ENCODE measurements around the gene ANKRD33.
A peak's percentile ranks its signal among the peaks of the same experiment; 100 is the strongest.

The ANKRD33 gene, protein sequence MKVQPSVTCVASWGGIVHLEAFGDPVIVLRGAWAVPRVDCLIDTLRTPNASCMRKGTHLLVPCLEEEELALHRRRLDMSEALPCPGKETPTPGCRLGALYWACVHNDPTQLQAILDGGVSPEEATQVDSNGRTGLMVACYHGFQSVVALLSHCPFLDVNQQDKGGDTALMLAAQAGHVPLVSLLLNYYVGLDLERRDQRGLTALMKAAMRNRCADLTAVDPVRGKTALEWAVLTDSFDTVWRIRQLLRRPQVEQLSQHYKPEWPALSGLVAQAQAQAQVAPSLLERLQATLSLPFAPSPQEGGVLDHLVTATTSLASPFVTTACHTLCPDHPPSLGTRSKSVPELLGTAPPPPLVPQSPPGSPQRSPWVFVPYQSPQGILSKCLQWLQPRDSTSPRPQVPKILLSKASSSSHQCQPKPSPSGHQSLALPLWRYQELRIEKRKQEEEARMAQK

DNA sequence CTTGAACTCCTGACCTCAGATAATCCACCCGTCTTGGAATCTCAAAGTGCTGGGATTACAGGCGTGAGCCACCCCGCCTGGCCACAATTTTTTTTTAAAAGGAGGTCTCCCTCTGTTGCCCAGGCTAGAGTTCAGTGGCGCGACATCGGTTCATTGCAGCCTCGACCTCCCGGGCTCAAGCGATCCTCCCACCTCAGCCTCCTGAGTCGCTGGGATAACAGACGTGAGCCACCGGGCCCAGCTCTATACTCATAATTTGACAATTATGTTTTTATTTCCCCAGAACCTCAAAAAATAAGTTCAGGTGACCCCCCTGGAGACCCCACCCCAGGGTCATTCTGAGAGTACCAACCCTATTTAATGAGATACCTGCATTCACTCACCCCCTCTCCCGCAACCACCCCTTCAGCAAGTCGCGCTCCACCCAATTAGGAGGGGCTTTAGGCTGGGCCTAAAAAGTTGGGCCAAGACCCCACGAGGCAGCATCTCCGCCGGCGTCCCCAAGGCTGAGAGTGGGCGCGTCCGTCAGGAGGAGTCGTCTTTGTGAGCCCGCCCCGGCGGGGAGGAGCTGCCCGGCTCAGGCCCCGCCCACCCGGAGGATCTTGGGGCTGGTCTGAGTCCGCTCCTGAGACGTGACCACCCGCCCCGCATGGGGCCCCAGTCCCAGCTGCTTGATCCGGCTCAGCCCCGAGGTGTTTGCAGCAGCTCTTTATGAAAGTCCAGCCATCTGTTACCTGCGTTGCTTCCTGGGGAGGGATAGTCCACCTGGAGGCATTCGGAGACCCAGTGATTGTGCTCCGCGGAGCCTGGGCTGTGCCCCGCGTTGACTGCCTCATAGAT, at the start of gene ANKRD33:
ANKRD33 (plus strand) TSS at position 628 of the 840 bp plus-strand sequence; CDS start at position 712, 84 bp downstream.
- no peak for DNase-seq
- in situ Hi-C loops (cut with HindIII; ENCODE audit: low pct_ligation_motif_present, low pct_unique_long_range_greater_than_20kb, low sequenced_read_pairs) = no loop called here

GRCh38 chr12:51838762-51839161, 49.1 kb upstream of the ANKRD33 start:
- DNase-seq = no peak
- in situ Hi-C loops (cut with HindIII; ENCODE audit: low pct_ligation_motif_present, low pct_unique_long_range_greater_than_20kb, low sequenced_read_pairs) = no loop called here

DNA sequence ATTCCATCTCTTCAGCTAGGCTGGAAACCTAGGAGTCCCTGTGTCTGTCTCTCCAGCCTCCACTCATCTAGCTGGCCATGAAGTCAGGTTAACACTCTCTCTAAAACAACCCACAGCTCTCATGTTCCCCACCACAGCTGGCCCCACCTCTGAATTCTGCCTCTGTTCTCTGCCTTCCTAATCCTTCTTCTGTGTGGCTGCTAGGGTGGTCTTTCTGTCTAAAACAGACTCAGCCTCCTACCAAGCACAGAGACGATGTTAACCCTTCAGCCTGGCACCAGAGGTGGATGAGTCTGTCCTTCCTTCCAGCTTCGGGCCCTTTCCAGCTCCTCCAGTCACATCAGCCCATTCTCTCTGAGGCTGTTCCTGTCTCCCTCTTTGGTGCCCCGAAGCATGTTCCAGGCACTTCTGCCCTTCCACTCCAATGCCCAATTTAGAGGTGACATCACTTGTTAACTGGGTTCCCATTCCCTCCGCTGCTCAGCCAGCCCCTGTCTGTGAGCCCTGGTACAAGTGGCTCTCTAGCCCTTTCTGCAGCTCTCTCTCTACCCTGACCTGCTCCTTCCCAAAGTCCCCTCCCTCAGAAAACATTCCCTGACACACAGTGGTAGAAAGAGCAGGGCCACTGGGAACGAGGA, 48.5 kb upstream of the ANKRD33 start:
- in situ Hi-C loops (cut with HindIII; ENCODE audit: low pct_ligation_motif_present, low pct_unique_long_range_greater_than_20kb, low sequenced_read_pairs) = no loop called here
- no peak for DNase-seq

DNA sequence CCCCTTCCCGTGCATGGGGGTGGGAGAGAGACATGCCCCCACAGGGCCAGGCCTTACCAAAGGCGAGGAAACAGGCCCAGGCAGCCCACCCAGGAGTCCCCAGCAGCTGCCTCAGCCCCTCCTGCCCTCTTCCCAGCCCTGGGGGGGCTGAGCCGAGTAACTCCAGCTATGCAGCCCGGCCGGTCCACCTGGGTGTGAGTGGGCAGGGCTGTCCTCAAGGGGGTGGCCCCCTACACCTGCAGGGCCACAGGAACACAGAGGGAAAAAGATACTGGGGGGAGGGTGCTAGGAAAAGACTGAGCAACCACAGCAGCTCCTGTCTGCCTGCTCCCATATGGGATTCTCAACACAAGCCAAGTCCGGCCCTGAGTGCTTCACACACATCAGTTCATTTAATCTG, 46.9 kb upstream of the ANKRD33 start:
- DNase-seq = no peak
- in situ Hi-C loops (cut with HindIII; ENCODE audit: low pct_ligation_motif_present, low pct_unique_long_range_greater_than_20kb, low sequenced_read_pairs) = no loop called here

DNA sequence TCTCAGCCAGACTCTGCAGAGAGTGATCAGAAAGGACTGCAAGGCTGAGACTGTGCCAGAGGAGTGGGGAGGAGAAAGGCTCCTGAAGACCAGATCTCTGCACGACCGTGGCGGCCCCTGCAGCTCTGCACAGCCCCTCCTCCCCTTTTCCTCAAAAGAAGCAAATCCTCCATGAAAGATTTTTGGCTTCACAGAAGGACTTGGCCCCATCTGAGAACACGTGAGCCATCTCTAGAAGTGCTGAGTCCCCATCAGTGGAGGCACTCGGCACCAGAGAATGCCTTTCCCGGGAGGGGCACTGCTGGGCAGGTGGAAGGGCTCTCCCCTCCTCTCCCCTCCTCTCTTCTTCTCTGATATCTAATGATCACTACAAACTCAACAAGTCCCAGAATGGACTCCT, 46.2 kb upstream of the ANKRD33 start:
- in situ Hi-C loops (cut with HindIII; ENCODE audit: low pct_ligation_motif_present, low pct_unique_long_range_greater_than_20kb, low sequenced_read_pairs) = no loop called here
- no peak for DNase-seq

GRCh38 chr12:51844854-51845253, 43.0 kb upstream of the ANKRD33 start:
- no peak for DNase-seq
- in situ Hi-C loops (cut with HindIII; ENCODE audit: low pct_ligation_motif_present, low pct_unique_long_range_greater_than_20kb, low sequenced_read_pairs) = no loop called here

GRCh38 chr12:51845482-51845881, 42.4 kb upstream of the ANKRD33 start:
- in situ Hi-C loops (cut with HindIII; ENCODE audit: low pct_ligation_motif_present, low pct_unique_long_range_greater_than_20kb, low sequenced_read_pairs) = no loop called here

DNA sequence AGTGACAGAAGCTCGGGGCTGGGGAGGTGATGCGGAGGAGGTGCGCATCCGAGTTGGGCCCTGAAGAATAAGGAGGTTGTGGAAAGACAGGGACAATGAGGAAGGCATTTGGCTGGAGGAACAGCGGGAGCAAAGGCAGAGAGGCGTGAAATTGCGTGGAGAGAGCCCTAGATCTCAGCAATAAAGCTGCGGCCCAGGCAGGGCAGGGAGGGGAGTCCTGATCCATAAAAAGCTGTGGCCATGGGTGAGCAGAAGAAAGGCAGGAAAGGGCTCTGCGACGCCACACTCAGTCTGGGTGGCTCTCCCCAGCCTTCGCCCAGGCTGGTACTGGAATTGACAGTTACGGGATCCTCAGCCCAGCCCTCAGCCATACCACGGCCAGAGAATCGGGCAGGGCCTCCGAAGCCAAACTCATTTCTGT, 41.6 kb upstream of the ANKRD33 start:
- no peak for DNase-seq
- in situ Hi-C loops (cut with HindIII; ENCODE audit: low pct_ligation_motif_present, low pct_unique_long_range_greater_than_20kb, low sequenced_read_pairs) = no loop called here

More at GRCh38 chr12:51845482-51845881, 42.4 kb upstream of the ANKRD33 start:
- DNase-seq = no peak

GRCh38 chr12:51846911-51847642, 40.8 kb upstream of the ANKRD33 start:
- in situ Hi-C loops (cut with HindIII; ENCODE audit: low pct_ligation_motif_present, low pct_unique_long_range_greater_than_20kb, low sequenced_read_pairs) = no loop called here
- peak; percentile 54 for DNase-seq

GRCh38 chr12:51847643-51848325, 40.1 kb upstream of the ANKRD33 start:
- DNase-seq = peak; percentile 62
- in situ Hi-C loops (cut with HindIII; ENCODE audit: low pct_ligation_motif_present, low pct_unique_long_range_greater_than_20kb, low sequenced_read_pairs) = no loop called here

GRCh38 chr12:51848326-51848727, 39.6 kb upstream of the ANKRD33 start, which contains the start of gene FIGNL2:
Gene FIGNL2 (minus strand): TSS chr12:51848718. CDS start chr12:51822413, 26,305 bp downstream.
- in situ Hi-C loops (cut with HindIII; ENCODE audit: low pct_ligation_motif_present, low pct_unique_long_range_greater_than_20kb, low sequenced_read_pairs) = no loop called here
- DNase-seq = peak; percentile 32

- in situ Hi-C loops (cut with HindIII; ENCODE audit: low pct_ligation_motif_present, low pct_unique_long_range_greater_than_20kb, low sequenced_read_pairs) = no loop called here
- DNase-seq = peak; percentile 73
Observed at GRCh38 chr12:51848841-51849735, 38.8 kb upstream of the ANKRD33 start.

DNA sequence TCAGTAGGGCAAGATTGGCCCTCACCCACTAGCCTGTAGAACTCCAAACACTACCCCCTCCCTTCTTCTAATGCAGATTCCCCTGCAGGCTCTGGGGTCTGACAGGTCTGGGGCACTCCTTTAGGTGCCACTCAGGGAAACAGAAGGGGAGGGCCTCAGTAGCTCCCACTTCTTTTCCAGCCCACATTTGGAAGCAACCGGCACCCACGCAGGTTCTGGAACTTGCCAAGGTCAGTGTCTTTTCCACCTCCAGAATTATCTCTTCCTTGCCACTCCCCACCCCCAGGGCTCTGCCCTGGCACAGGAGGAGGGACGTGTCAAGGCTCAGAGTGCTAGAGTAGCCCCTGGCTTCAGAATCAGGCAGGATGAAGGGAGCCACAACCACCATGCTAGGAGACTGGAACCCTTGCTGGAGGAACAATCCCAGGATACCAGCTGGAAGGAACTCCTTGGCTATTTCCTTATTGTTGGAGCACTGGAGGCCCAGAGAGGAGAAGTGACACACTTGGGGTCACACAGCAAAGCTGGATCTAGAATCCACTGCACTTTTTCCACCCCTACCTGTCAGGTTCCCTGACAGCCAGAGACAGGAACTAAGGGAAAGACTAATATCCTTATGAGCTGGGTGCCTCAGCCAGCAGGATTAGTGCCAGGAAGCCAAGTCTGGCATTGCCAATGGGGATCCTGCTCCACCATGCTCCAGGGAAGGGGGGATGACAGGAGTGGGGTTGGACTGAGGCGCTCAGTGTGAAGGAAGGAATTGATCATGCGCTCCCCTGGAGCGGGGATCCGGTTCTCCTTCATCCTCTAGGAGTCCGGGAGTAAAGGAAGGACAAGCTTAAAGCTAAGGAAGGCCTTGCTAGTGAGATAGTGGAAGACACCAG, 37.6 kb upstream of the ANKRD33 start:
- in situ Hi-C loops (cut with HindIII; ENCODE audit: low pct_ligation_motif_present, low pct_unique_long_range_greater_than_20kb, low sequenced_read_pairs) = no loop called here
- DNase-seq = peak; percentile 92

- DNase-seq = no peak
- in situ Hi-C loops (cut with HindIII; ENCODE audit: low pct_ligation_motif_present, low pct_unique_long_range_greater_than_20kb, low sequenced_read_pairs) = no loop called here
Observed at GRCh38 chr12:51850965-51851299, 37.0 kb upstream of the ANKRD33 start.

- in situ Hi-C loops (cut with HindIII; ENCODE audit: low pct_ligation_motif_present, low pct_unique_long_range_greater_than_20kb, low sequenced_read_pairs) = no loop called here
- DNase-seq = no peak
Observed at GRCh38 chr12:51851413-51852124, 36.3 kb upstream of the ANKRD33 start.
